CD14-positive monocyte (primary cell): ENCODE measurements around the gene TADA1. TPM values are rescaled to one million over a fixed set of nuclear protein-coding genes. Genes with fewer than 3 reads are reported as not detected.

ENCODE experiments used
- DNase-seq, 3 donors: peaks; one replicate each; pipeline ENCODE4 v3.0.0-alpha.2; 2011 to 2022
- H2AFZ ChIP-seq: 2 replicates; pipeline ENCODE4 v1.6.0; 2012; ENCODE audit warnings: mild to moderate bottlenecking, low read depth, low read length, inconsistent platforms; ENCODE audit not compliant: insufficient read depth, poor library complexity, severe bottlenecking
- H3K27ac ChIP-seq, 2 donors: 1 replicate in 1 of 2; 2 replicates in 1 of 2; pipeline ENCODE4 v1.5.1; 2012 to 2013; ENCODE audit warnings: low read length in 2 of 2, control low read depth in 1 of 2, inconsistent platforms in 1 of 2, low read depth in 1 of 2, mild to moderate bottlenecking in 1 of 2
- H3K27me3 ChIP-seq, 2 donors: one replicate each; pipeline versions ENCODE4 v1.6.0 to v1.6.1; 2011 to 2013; ENCODE audit warnings: low read length in 2 of 2; ENCODE audit not compliant: control insufficient read depth in 2 of 2, insufficient read depth in 2 of 2
- H3K36me3 ChIP-seq, 2 donors: replicated peaks in 1 of 2; 1 replicate in 1 of 2; 2 replicates in 1 of 2; pipeline versions ENCODE4 v1.5.1 to v1.6.1; 2012 to 2013; ENCODE audit warnings: low read length in 2 of 2, control low read depth in 1 of 2, inconsistent platforms in 1 of 2, mild to moderate bottlenecking in 1 of 2; ENCODE audit not compliant: insufficient read depth in 2 of 2, control insufficient read depth in 1 of 2
- H3K4me1 ChIP-seq, 2 donors: 1 replicate in 1 of 2; 2 replicates in 1 of 2; pipeline versions ENCODE4 v1.5.1 to v1.6.1; 2012 to 2013; ENCODE audit warnings: low read length in 2 of 2, control low read depth in 1 of 2, inconsistent platforms in 1 of 2, mild to moderate bottlenecking in 1 of 2, moderate library complexity in 1 of 2; ENCODE audit not compliant: insufficient read depth in 2 of 2, control insufficient read depth in 1 of 2
- H3K4me2 ChIP-seq: replicated peaks from 2 replicates; pipeline ENCODE3; 2012; ENCODE audit warnings: low read length, moderate library complexity, mild to moderate bottlenecking; ENCODE audit not compliant: poor library complexity, severe bottlenecking; ENCODE audit errors: extremely low read depth
- H3K4me3 ChIP-seq, 3 experiments: fragments of 200-600 bp in 1 of 3; sonication (generic) in 1 of 3; replicated peaks in 1 of 3; 1 replicate in 2 of 3; 2 replicates in 1 of 3; pipeline ENCODE4 v1.5.1; 2011 to 2013; ENCODE audit warnings: low read length in 3 of 3, mild to moderate bottlenecking in 3 of 3, control low read depth in 2 of 3, low read depth in 2 of 3, inconsistent platforms in 1 of 3, moderate library complexity in 1 of 3
- H3K79me2 ChIP-seq: 2 replicates; pipeline ENCODE4 v1.6.0; 2012; ENCODE audit warnings: mild to moderate bottlenecking, control low read depth, inconsistent platforms, low read length, moderate library complexity; ENCODE audit not compliant: insufficient read depth
- H3K9ac ChIP-seq: 2 replicates; pipeline ENCODE4 v1.6.0; 2017; ENCODE audit warnings: low read length, mild to moderate bottlenecking; ENCODE audit not compliant: insufficient read depth, poor library complexity, severe bottlenecking
- H3K9me3 ChIP-seq, 2 donors: replicated peaks in 1 of 2; 1 replicate in 1 of 2; 2 replicates in 1 of 2; pipeline versions ENCODE4 v1.5.1 to v1.6.1; 2012 to 2013; ENCODE audit warnings: low read length in 2 of 2, control low read depth in 1 of 2; ENCODE audit not compliant: control insufficient read depth in 1 of 2, insufficient read depth in 1 of 2
- H4K20me1 ChIP-seq: 2 replicates; pipeline ENCODE4 v1.6.0; 2012; ENCODE audit warnings: mild to moderate bottlenecking, low read length, control low read depth, moderate library complexity; ENCODE audit not compliant: insufficient read depth
- H3K27ac Mint-ChIP-seq, 7 donors: one replicate each; pipeline ENCODE4 v1.8.0; 2020; ENCODE audit warnings: mild to moderate bottlenecking in 7 of 7, mixed read lengths in 7 of 7, moderate library complexity in 6 of 7, inconsistent platforms in 2 of 7
- H3K27me3 Mint-ChIP-seq, 3 donors: one replicate each; pipeline ENCODE4 v1.8.0; 2021 to 2022; ENCODE audit warnings: low read depth in 3 of 3, mild to moderate bottlenecking in 3 of 3, mixed read lengths in 3 of 3, moderate library complexity in 3 of 3, inconsistent platforms in 1 of 3
- H3K36me3 Mint-ChIP-seq, 2 donors: one replicate each; pipeline ENCODE4 v1.8.0; 2020; ENCODE audit warnings: mixed read lengths in 2 of 2, inconsistent platforms in 1 of 2, mild to moderate bottlenecking in 1 of 2
- H3K4me1 Mint-ChIP-seq: one replicate; pipeline ENCODE4 v1.8.0; 2020; ENCODE audit warnings: mild to moderate bottlenecking, mixed read lengths
- H3K4me3 Mint-ChIP-seq, 2 donors: one replicate each; pipeline ENCODE4 v1.8.0; 2020; ENCODE audit warnings: mild to moderate bottlenecking in 2 of 2, mixed read lengths in 2 of 2, moderate library complexity in 1 of 2
- H3K9me3 Mint-ChIP-seq, 7 donors: one replicate each; pipeline ENCODE4 v1.8.0; 2020 to 2022; ENCODE audit warnings: mixed read lengths in 7 of 7, mild to moderate bottlenecking in 6 of 7, moderate library complexity in 6 of 7, inconsistent platforms in 2 of 7
- WGBS: methylation state at CpG from one replicate; pipeline ENCODE4 v1.1.5; 2013; ENCODE audit warnings: missing lambda C conversion rate; ENCODE audit not compliant: insufficient coverage; 5-methylcytosine and 5-hydroxymethylcytosine counted together
- intact Hi-C, 2 donors: fragments of 100-400 bp; cut with micrococcal nuclease; formaldehyde crosslinking; loops; one replicate each; pipeline versions ENCODE4 v1.15.0 to v1.15.1; 2023
- polyA plus RNA-seq, 3 donors: library from polyadenylated mRNA; depleted of rRNA in 1 of 3; unstranded in 2 of 3; stranded (reverse) in 1 of 3; fragments of 300-500 nt in 2 of 3; fragments of >200 nt in 1 of 3; fragmentation: Illumina TruSeq in 2 of 3; gene quantifications; 1 replicate in 2 of 3; 2 replicates in 1 of 3; pipeline ENCODE4 v1.2.3, GENCODE V29; 2012 to 2021
- TF ChIP-seq, protein P1 (sequence below): fragments of 200-600 bp; IDR thresholded peaks from one replicate; pipeline ENCODE4 v1.8.0; 2022; ENCODE audit warnings: antibody characterized with exemption, mild to moderate bottlenecking

Gene TADA1
- polyA plus RNA-seq, 3 donors: 6.4 to 8.0 (median 7.9) TPM

DNA sequence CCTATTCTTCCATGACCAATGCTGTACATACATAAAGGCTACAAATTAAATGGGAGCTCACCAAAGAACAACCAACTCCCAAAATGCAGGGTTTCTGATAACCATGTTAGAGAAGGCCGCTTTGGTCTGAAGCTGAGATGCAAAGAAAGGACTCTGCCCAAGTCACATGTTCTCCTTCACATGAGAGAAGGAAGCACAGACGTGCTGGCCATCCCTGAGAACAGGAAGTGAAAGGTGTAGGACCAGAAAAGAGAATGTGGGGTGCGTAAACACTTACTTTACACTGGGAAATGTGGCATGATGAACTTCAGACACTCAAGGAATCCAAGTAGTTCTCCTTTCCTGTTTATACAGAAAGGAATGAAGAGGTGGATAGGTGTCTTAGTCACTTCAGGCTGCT is 31.7 kb upstream of the TADA1 start:
- Mint-ChIP-seq H3K9me3 (peaks cover 0 to 9% (median 2%) of the 10 kb centered on the region in 7 donors), H3K36me3 (peaks cover 0 to 3% of the 10 kb centered on the region in 2 donors), H3K4me3 (no peak overlapping the region), H3K27me3 (peaks cover 0 to 1% (median 1%) of the 10 kb centered on the region in 3 donors), H3K27ac (peak overlapping the region in 1 of 7 donors; percentile 38), H3K4me1 (peaks cover 17% of the 10 kb centered on the region)
- Histone ChIP-seq H3K36me3 (no peaks in the 10 kb centered on the region), H3K4me2 (no peak overlapping the region), H3K9ac (no peak overlapping the region), H3K4me3 (no peak overlapping the region), H3K4me1 (peaks cover 11 to 15% of the 10 kb centered on the region in 2 donors), H4K20me1 (no peaks in the 10 kb centered on the region), H3K79me2 (no peaks in the 10 kb centered on the region), H3K27me3 (no peaks in the 10 kb centered on the region), H3K9me3 (no peaks in the 10 kb centered on the region), H2AFZ (no peak overlapping the region), H3K27ac (no peak overlapping the region)
- DNase-seq: peak; percentile 10 to 44 (median 27)
- intact Hi-C loops: no loop called here
- no CpG with 5 or more reads among the region's 3 CpGs for WGBS
- TF ChIP-seq, protein P1, sequence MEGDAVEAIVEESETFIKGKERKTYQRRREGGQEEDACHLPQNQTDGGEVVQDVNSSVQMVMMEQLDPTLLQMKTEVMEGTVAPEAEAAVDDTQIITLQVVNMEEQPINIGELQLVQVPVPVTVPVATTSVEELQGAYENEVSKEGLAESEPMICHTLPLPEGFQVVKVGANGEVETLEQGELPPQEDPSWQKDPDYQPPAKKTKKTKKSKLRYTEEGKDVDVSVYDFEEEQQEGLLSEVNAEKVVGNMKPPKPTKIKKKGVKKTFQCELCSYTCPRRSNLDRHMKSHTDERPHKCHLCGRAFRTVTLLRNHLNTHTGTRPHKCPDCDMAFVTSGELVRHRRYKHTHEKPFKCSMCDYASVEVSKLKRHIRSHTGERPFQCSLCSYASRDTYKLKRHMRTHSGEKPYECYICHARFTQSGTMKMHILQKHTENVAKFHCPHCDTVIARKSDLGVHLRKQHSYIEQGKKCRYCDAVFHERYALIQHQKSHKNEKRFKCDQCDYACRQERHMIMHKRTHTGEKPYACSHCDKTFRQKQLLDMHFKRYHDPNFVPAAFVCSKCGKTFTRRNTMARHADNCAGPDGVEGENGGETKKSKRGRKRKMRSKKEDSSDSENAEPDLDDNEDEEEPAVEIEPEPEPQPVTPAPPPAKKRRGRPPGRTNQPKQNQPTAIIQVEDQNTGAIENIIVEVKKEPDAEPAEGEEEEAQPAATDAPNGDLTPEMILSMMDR: no peak

DNA sequence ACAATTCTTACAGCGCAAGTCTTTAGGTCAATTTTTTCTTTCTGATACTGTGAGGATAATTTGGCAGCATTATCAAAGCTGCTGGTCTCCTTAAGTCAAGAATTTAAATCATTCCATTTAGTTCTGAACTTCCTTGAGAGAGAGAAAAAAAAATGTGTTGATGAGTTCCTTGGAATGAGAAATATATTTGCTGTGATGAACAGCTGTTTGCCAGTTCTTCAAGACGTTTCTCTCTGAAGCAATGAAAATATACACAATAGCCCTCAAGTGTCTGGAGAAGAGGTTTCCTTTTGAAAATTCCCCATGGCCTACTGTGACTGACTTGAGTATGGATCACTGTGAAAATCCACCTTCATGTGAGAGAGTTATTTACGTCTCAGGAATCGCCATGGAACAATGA is 31.0 kb upstream of the TADA1 start:
- no peak overlapping the region for H3K27ac Mint-ChIP-seq
- intact Hi-C loops: no loop called here

More for the DNA sequence above, 31.0 kb upstream of the TADA1 start:
- Histone ChIP-seq H3K4me2 (no peak overlapping the region), H3K4me3 (no peak overlapping the region), H2AFZ (no peak overlapping the region), H4K20me1 (no peaks in the 10 kb centered on the region), H3K27ac (no peak overlapping the region), H3K9me3 (no peaks in the 10 kb centered on the region), H3K9ac (no peak overlapping the region), H3K27me3 (no peaks in the 10 kb centered on the region), H3K36me3 (no peaks in the 10 kb centered on the region), H3K79me2 (no peaks in the 10 kb centered on the region), H3K4me1 (peaks cover 16 to 21% of the 10 kb centered on the region in 2 donors)
- DNase-seq: no peak
- peaks cover 0 to 1% (median 1%) of the 10 kb centered on the region in 3 donors for H3K27me3 Mint-ChIP-seq
- H3K9me3 Mint-ChIP-seq: peaks cover 0 to 11% (median 4%) of the 10 kb centered on the region in 7 donors
- no peak overlapping the region for H3K4me3 Mint-ChIP-seq
- peaks cover 0 to 3% of the 10 kb centered on the region in 2 donors for H3K36me3 Mint-ChIP-seq
- no CpG with 5 or more reads among the region's 4 CpGs for WGBS
- TF ChIP-seq, protein P1: no peak
- H3K4me1 Mint-ChIP-seq: peaks cover 24% of the 10 kb centered on the region
